Activated CD4-positive, alpha-beta memory T cell treated with anti-CD3 and anti-CD28 coated beads for 36 hours (primary cell): ENCODE results near the gene ADAM21. TPM values are rescaled to one million over a fixed set of nuclear protein-coding genes. Genes with fewer than 3 reads are reported as not detected.
"Not testable (repeated sequence)": the region's sequence is repeated elsewhere in the genome, so short reads cannot be mapped to it uniquely, and the experiment has no call there.

Source experiments
- CTCF ChIA-PET: fragments of 350-600 bp; sonication (Branson Sonifier 250); formaldehyde crosslinking; loops from one replicate; lab custom pipeline; 2021; ENCODE audit warnings: antibody characterized with exemption, inconsistent platforms; lab: Charles Lee
- POLR2A ChIA-PET: fragments of 350-600 bp; sonication (Branson Sonifier 250); formaldehyde crosslinking; loops from one replicate; lab custom pipeline; 2021; ENCODE audit warnings: antibody characterized with exemption; lab: Charles Lee
- DNase-seq: peaks from one replicate; pipeline ENCODE4 v3.0.0-alpha.2; 2020
- H3K27ac Mint-ChIP-seq: one replicate; pipeline ENCODE4 v1.8.0; 2021; ENCODE audit warnings: mixed read lengths
- H3K27me3 Mint-ChIP-seq: one replicate; pipeline ENCODE4 v1.8.0; 2021; ENCODE audit warnings: mixed read lengths
- H3K36me3 Mint-ChIP-seq: one replicate; pipeline ENCODE4 v1.8.0; 2021; ENCODE audit warnings: mixed read lengths
- H3K4me1 Mint-ChIP-seq: one replicate; pipeline ENCODE4 v1.8.0; 2021; ENCODE audit warnings: low read depth, mixed read lengths
- H3K4me3 Mint-ChIP-seq: one replicate; pipeline ENCODE4 v1.8.0; 2021; ENCODE audit warnings: mild to moderate bottlenecking, mixed read lengths
- H3K9me3 Mint-ChIP-seq: one replicate; pipeline ENCODE4 v1.8.0; 2021; ENCODE audit warnings: mixed read lengths
- intact Hi-C: fragments of 100-400 bp; cut with micrococcal nuclease; formaldehyde crosslinking; loops from one replicate; pipeline ENCODE4 v1.15.1; 2023
- total RNA-seq, 2 experiments: library from RNA; stranded (reverse); gene quantifications; one replicate each; pipeline ENCODE4 v1.2.3, GENCODE V29; 2021

The ADAM21 gene
- under 1 TPM; 0.14 to 0.15 TPM for total RNA-seq

- ChIA-PET POLR2A (no interaction called here), CTCF (no interaction called here)
- no peak within 1 kb of the TSS for H3K27ac Mint-ChIP-seq
- DNase-seq = no peak
- no peak within 1 kb of the TSS for H3K4me3 Mint-ChIP-seq
- H3K9me3 Mint-ChIP-seq = no peaks in the 10 kb centered on the region
- H3K4me1 Mint-ChIP-seq = no peaks in the 10 kb centered on the region
- intact Hi-C loops = no loop called here
- no peaks in the 10 kb centered on the region for H3K36me3 Mint-ChIP-seq
- no peaks in the 10 kb centered on the region for H3K27me3 Mint-ChIP-seq
Observed at GRCh38 chr14:70451874-70452273, at the start of gene ADAM21. ADAM21 (plus strand) TSS chr14:70452174; CDS start chr14:70457500, 5,326 bp downstream.

DNA sequence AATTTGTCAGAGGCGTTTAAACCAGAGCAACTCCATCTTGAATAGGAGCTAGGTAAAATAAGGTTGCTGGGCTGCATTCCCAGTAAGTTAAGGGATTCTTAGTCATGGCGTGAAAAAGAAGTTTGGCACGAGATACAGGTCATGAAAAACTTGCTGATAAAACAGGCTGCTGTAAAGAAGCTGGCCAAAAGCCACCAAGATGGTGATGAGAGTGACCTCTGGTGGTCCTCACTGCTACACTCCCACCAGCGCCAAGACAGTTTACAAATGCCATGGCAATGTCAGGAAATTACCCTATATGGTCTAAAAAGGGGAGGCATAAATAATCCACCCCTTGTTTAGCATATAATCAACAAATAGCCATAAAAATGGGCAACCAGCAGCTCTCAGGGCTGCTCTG, 48.6 kb upstream of the ADAM21 start:
- H3K4me3 Mint-ChIP-seq, DNase-seq, H3K36me3 Mint-ChIP-seq, H3K27me3 Mint-ChIP-seq, intact Hi-C loops, H3K4me1 Mint-ChIP-seq, POLR2A ChIA-PET, H3K27ac Mint-ChIP-seq, H3K9me3 Mint-ChIP-seq: not testable (repeated sequence)
- CTCF ChIA-PET = interaction anchor here (1.7 kb wide), 1 partner anchor 585 kb away, joined by 5 read pairs; no protein-coding TSS in a partner anchor

- CTCF ChIA-PET, H3K27ac Mint-ChIP-seq, H3K4me1 Mint-ChIP-seq, H3K9me3 Mint-ChIP-seq, intact Hi-C loops, H3K4me3 Mint-ChIP-seq, H3K36me3 Mint-ChIP-seq, H3K27me3 Mint-ChIP-seq, DNase-seq, POLR2A ChIA-PET: not testable (repeated sequence)
Observed at GRCh38 chr14:70406216-70406615, 45.8 kb upstream of the ADAM21 start.

GRCh38 chr14:70407621-70408020, 44.4 kb upstream of the ADAM21 start:
- no peak for DNase-seq
- Mint-ChIP-seq H3K27ac (no peak overlapping the region), H3K36me3 (peaks cover 7% of the 10 kb centered on the region), H3K9me3 (no peaks in the 10 kb centered on the region), H3K4me3 (no peak overlapping the region), H3K4me1 (peaks cover 18% of the 10 kb centered on the region), H3K27me3 (no peaks in the 10 kb centered on the region)
- intact Hi-C loops = no loop called here
- CTCF ChIA-PET = no interaction called here
- POLR2A ChIA-PET = no interaction called here

DNA sequence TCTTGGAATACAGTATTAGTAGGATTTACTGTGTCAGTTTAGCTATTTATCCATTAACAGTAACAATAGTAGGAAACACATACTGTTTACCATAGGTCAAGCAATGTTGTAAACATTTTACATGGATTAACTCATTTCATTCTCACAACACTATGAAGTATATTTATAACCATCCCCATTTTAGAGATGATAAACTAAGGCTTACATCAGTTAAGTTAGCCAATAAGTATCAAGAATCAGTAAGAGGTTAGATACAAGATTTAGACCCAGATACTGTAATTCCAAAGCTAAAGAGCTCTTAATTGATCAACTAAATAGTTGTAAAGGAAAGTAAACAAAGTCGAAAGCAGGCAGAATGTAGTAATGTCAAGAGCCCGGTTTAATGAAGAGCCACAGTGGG, 36.2 kb upstream of the ADAM21 start:
- Mint-ChIP-seq H3K9me3 (no peaks in the 10 kb centered on the region), H3K4me3 (peak overlapping the region; percentile 66), H3K27ac (no peak overlapping the region), H3K36me3 (no peaks in the 10 kb centered on the region), H3K4me1 (peaks cover 28% of the 10 kb centered on the region), H3K27me3 (no peaks in the 10 kb centered on the region)
- CTCF ChIA-PET = no interaction called here
- DNase-seq = no peak
- intact Hi-C loops = loop anchor here (5.0 kb wide), 1 partner anchor 58 kb away; the partner anchor contains the start of gene COX16
- POLR2A ChIA-PET = no interaction called here

DNA sequence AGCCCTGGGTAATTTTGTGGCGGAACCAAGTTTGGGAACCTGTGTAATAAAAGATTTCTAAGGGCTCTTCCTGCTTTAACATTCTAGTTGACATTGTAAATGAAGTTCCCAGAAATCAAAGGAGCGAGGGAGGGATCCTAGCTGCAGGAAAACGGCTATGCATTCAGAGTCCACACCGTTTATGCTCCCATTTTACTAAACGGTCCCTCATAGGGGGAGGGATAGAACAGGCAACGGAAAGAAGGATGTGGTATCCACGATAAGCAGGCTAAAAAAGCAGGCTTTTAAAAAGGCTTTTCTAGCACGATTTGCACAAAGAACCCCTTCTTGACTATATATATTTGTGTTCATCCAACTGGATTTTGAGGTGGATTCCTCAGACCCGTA, 35.6 kb upstream of the ADAM21 start:
- peaks cover 27% of the 10 kb centered on the region for H3K4me1 Mint-ChIP-seq
- H3K36me3 Mint-ChIP-seq = no peaks in the 10 kb centered on the region
- peak overlapping the region; percentile 47 for H3K27ac Mint-ChIP-seq
- intact Hi-C loops = loop anchor here (5.0 kb wide), 1 partner anchor 59 kb away; the partner anchor contains the start of gene COX16
- ChIA-PET POLR2A (no interaction called here), CTCF (no interaction called here)
- no peak for DNase-seq
- H3K9me3 Mint-ChIP-seq = no peaks in the 10 kb centered on the region
- H3K4me3 Mint-ChIP-seq = peak overlapping the region; percentile 83
- H3K27me3 Mint-ChIP-seq = no peaks in the 10 kb centered on the region

- H3K4me1 Mint-ChIP-seq = peaks cover 22% of the 10 kb centered on the region
- H3K27ac Mint-ChIP-seq = peak within 1 kb of the TSS; percentile 47
- H3K4me3 Mint-ChIP-seq = peak within 1 kb of the TSS; percentile 83
- no peaks in the 10 kb centered on the region for H3K9me3 Mint-ChIP-seq
- CTCF ChIA-PET = no interaction called here
- H3K27me3 Mint-ChIP-seq = no peaks in the 10 kb centered on the region
- no peaks in the 10 kb centered on the region for H3K36me3 Mint-ChIP-seq
- intact Hi-C loops = loop anchor here (5.0 kb wide), 1 partner anchor 60 kb away; the partner anchor contains the start of gene COX16
- POLR2A ChIA-PET = no interaction called here
- peak; percentile 69 for DNase-seq
Observed at GRCh38 chr14:70416725-70417349, 35.1 kb upstream of the ADAM21 start, which contains the start of gene SYNJ2BP. SYNJ2BP (minus strand) TSS chr14:70417090; CDS start chr14:70416963, 127 bp downstream.

DNA sequence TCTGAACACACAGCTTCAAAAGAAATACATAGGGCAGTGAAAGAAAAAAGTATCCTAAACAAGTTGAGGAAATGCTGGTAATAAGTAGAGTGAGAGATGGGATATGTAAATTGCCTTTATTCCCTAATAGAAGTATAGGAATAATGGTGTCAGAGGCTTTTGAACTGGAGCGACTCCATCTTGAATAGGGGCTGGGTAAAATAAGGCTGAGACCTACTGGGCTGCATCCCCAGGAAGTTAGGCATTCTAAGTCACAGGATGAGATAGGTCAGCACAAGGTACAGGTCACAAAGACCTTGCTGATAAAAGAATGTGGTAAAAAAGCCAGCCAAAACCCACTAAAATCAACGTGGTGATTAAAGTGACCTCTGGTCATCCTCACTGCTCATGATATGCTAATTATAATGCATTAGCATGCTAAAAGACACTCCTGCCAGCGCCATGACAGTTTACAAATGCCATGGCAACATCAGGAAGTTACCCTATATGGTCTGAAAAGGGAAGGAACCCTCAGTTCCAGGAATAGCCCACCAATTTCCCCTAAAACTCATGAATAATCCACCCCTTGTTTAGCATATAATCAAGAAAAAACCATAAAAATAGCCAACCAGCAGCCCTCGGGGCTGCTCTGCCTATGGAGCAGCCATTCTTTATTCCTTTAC, 32.6 kb upstream of the ADAM21 start:
- intact Hi-C loops = loop anchor here (5.0 kb wide), 1 partner anchor 62 kb away; the partner anchor contains the start of gene COX16
- DNase-seq, H3K36me3 Mint-ChIP-seq, H3K4me3 Mint-ChIP-seq, POLR2A ChIA-PET, H3K27ac Mint-ChIP-seq, H3K9me3 Mint-ChIP-seq, H3K27me3 Mint-ChIP-seq, CTCF ChIA-PET: not testable (repeated sequence)
- peaks cover 17% of the 10 kb centered on the region for H3K4me1 Mint-ChIP-seq

DNA sequence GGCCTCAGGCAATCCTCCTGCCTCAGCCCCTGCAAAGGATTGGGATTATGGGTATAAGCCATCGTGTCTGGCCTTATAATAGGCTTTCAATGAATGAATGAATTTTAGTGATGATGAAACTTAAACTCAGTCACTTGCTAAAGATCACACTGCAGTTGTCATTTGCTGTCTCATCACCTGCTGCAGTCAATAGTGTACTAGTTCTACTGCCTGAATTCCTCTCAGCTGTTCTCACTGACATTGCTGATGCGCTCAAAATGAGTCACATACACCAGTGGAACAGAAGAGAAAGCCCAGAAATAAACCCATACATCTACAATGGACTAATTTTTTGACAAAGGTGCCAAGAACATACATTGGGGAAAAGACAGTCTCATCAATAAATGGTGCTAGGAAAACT, 29.4 kb upstream of the ADAM21 start:
- no peaks in the 10 kb centered on the region for H3K27me3 Mint-ChIP-seq
- no peak overlapping the region for H3K4me3 Mint-ChIP-seq
- H3K36me3 Mint-ChIP-seq = no peaks in the 10 kb centered on the region
- no peak overlapping the region for H3K27ac Mint-ChIP-seq
- H3K4me1 Mint-ChIP-seq = no peaks in the 10 kb centered on the region
- ChIA-PET CTCF (no interaction called here), POLR2A (no interaction called here)
- intact Hi-C loops = no loop called here
- DNase-seq = no peak
- no peaks in the 10 kb centered on the region for H3K9me3 Mint-ChIP-seq

GRCh38 chr14:70425354-70425753, 26.6 kb upstream of the ADAM21 start:
- no peak for DNase-seq
- POLR2A ChIA-PET = no interaction called here
- H3K4me3 Mint-ChIP-seq = no peak overlapping the region
- no peak overlapping the region for H3K27ac Mint-ChIP-seq
- peaks cover 3% of the 10 kb centered on the region for H3K27me3 Mint-ChIP-seq
- CTCF ChIA-PET = no interaction called here
- H3K4me1 Mint-ChIP-seq = no peaks in the 10 kb centered on the region
- intact Hi-C loops = no loop called here
- H3K36me3 Mint-ChIP-seq = no peaks in the 10 kb centered on the region
- H3K9me3 Mint-ChIP-seq = no peaks in the 10 kb centered on the region

DNA sequence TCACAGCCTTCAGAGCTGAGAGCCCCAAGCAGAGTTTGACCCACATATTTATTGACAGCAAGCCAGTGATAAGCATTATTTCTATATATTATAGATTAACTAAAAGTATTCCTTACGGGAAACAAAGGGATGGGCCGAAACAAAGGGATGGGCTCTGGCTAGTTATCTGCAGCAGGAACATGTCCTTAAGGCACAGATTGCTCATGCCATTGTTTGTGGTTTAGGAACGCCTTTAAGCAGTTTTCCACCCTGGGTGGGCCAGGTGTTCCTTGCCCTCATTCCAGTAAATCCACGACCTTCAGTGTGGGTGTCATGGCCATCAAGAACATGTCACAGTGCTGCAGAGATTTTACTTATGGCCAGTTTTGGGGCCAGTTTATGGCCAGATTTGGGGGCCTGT, 25.4 kb upstream of the ADAM21 start:
- POLR2A ChIA-PET, CTCF ChIA-PET, H3K36me3 Mint-ChIP-seq, H3K4me3 Mint-ChIP-seq, H3K27ac Mint-ChIP-seq, DNase-seq, H3K27me3 Mint-ChIP-seq, H3K4me1 Mint-ChIP-seq, intact Hi-C loops: not testable (repeated sequence)
- H3K9me3 Mint-ChIP-seq = peaks cover 10% of the 10 kb centered on the region

GRCh38 chr14:70436867-70437266, 15.1 kb upstream of the ADAM21 start:
- peaks cover 9% of the 10 kb centered on the region for H3K27me3 Mint-ChIP-seq
- no peak for DNase-seq
- no peaks in the 10 kb centered on the region for H3K4me1 Mint-ChIP-seq
- H3K36me3 Mint-ChIP-seq = peaks cover 3% of the 10 kb centered on the region
- CTCF ChIA-PET = no interaction called here
- no peak overlapping the region for H3K4me3 Mint-ChIP-seq
- POLR2A ChIA-PET = no interaction called here
- H3K9me3 Mint-ChIP-seq = peaks cover 48% of the 10 kb centered on the region
- intact Hi-C loops = no loop called here
- no peak overlapping the region for H3K27ac Mint-ChIP-seq
